Natural killer cell (primary cell): ENCODE measurements around the gene KHNYN. TPM values are rescaled to one million over a fixed set of nuclear protein-coding genes. Genes with fewer than 3 reads are reported as not detected.
A peak's percentile ranks its signal among the peaks of the same experiment; 100 is the strongest.

Source experiments
- ATAC-seq, 3 donors: fragments of 150-1000 bp in 2 of 3; fragments of 200-7000 bp in 1 of 3; cut with Tn5 transposase; 1 replicate in 1 of 3; 2 replicates in 2 of 3; pipeline ENCODE4 v1.10.0; 2021; ENCODE audit warnings: mild to moderate bottlenecking in 2 of 3, moderate library complexity in 2 of 3
- DNase-seq, 2 donors: peaks; one replicate each; pipeline versions ENCODE4 v3.0.0 to v3.0.0-alpha.2; 2013 to 2021; ENCODE audit warnings: mixed read lengths in 1 of 2
- H3K27ac ChIP-seq: one replicate; pipeline ENCODE4 v1.5.1; 2013; ENCODE audit warnings: mild to moderate bottlenecking, low read length
- H3K27me3 ChIP-seq: one replicate; pipeline ENCODE4 v1.6.1; 2013; ENCODE audit warnings: low read length; ENCODE audit not compliant: control insufficient read depth, insufficient read depth
- H3K36me3 ChIP-seq: one replicate; pipeline ENCODE4 v1.6.1; 2013; ENCODE audit warnings: low read length; ENCODE audit not compliant: control insufficient read depth, insufficient read depth
- H3K4me1 ChIP-seq: one replicate; pipeline ENCODE4 v1.6.1; 2013; ENCODE audit warnings: low read length; ENCODE audit not compliant: control insufficient read depth, insufficient read depth
- H3K4me3 ChIP-seq: one replicate; pipeline ENCODE4 v1.5.1; 2013; ENCODE audit warnings: low read length
- H3K9me3 ChIP-seq: one replicate; pipeline ENCODE4 v1.6.1; 2013; ENCODE audit warnings: low read length; ENCODE audit not compliant: control insufficient read depth, insufficient read depth
- H3K27ac Mint-ChIP-seq, 2 donors: one replicate each; pipeline ENCODE4 v1.8.0; 2022; ENCODE audit warnings: mild to moderate bottlenecking in 2 of 2, mixed read lengths in 2 of 2, moderate library complexity in 1 of 2
- H3K27me3 Mint-ChIP-seq, 2 donors: one replicate each; pipeline ENCODE4 v1.8.0; 2022; ENCODE audit warnings: low read depth in 2 of 2, mixed read lengths in 2 of 2
- H3K36me3 Mint-ChIP-seq: one replicate; pipeline ENCODE4 v1.8.0; 2022; ENCODE audit warnings: mixed read lengths
- H3K4me1 Mint-ChIP-seq, 2 donors: one replicate each; pipeline ENCODE4 v1.8.0; 2022; ENCODE audit warnings: mixed read lengths in 2 of 2
- H3K4me3 Mint-ChIP-seq: one replicate; pipeline ENCODE4 v1.8.0; 2022; ENCODE audit warnings: mild to moderate bottlenecking, moderate library complexity, mixed read lengths
- H3K9me3 Mint-ChIP-seq, 2 donors: one replicate each; pipeline ENCODE4 v1.8.0; 2022; ENCODE audit warnings: mixed read lengths in 2 of 2
- WGBS: methylation state at CpG from one replicate; pipeline ENCODE4 v1.1.7; 2013; ENCODE audit warnings: missing lambda C conversion rate; ENCODE audit not compliant: insufficient coverage; 5-methylcytosine and 5-hydroxymethylcytosine counted together
- intact Hi-C: fragments of 100-400 bp; cut with micrococcal nuclease; formaldehyde crosslinking; loops from one replicate; pipeline ENCODE4 v1.14.2; 2022
- total RNA-seq, 4 donors: library from RNA; stranded (reverse); fragments of 120-200 nt in 1 of 4; gene quantifications; one replicate each; pipeline versions ENCODE4 v1.2.3 to v1.2.4, GENCODE V29; 2013 to 2022
- TF ChIP-seq, protein P1 (sequence below): fragments of 200-600 bp; IDR thresholded peaks from one replicate; pipeline ENCODE4 v1.8.0; 2022; ENCODE audit warnings: antibody characterized with exemption

Gene KHNYN
- total RNA-seq, 3 donors from 2014 or later (not counting 1 experiment from before 2014, with no cell fraction given): 106 to 141 (median 116) TPM

DNA sequence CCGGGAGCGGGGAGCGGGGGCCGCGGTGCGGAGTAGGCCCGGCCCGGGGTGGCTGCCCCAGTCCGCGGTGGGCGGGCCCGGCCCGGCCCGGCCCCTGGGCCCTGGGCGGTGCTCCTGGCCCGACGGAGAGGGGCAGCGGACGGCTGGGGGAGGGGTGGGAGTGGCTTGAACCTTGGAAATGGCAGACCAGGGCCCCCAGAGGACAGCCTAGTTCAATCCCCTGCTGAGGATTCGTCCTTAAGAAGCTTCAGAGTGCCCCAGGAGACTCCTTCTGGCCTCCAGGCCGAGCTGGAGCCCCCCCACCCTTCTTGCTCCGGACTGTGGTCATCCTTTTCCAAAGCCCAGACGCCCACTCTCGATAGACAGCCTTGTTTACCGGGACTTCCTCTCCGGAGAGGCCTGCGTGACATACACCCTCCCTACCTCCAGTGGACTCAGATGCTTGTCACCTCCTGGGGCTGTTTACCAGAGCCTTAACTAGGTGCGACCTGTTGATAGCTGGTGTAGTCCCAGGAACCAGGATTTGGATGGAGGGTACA, 458 bp downstream of the KHNYN start:
- peak; percentile 51 to 75 for DNase-seq
- H3K4me1 ChIP-seq: peaks cover 36% of the 10 kb centered on the region

DNA sequence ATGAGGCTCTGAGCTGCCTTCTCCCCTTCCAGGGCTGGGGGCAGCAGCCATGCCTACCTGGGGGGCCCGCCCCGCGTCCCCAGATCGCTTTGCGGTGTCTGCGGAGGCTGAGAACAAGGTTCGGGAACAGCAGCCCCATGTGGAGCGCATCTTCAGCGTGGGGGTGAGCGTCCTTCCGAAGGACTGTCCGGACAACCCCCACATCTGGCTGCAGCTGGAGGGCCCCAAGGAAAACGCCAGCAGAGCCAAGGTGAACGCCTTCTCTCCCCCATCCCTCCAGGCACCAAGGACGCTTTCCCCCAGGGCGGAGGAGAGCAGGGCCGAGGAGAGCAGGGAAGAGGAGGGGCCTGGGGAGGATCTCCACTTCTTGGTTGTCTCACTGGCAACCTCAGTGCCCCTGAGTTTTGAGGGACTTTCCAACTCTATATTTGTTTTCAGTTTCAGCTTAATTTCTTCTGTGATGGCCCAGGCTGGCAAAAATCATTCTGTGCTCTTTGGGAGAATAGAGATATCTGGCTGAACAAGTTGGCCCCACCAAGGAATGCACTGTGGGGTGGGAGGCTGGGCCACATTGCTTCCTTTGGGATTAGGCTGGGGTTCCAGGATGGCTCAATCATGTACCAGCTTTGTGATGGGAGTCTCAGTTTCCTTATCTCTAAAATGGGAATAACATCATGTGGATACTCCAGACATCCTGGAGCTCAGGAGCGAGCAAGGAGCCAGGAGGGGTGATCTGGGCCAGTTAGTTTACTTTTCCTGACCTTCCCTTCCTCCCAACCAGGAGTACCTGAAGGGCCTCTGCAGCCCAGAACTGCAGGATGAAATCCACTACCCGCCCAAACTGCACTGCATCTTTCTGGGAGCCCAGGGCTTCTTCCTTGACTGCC, 1.2 kb downstream of the KHNYN start:
- peaks cover 28% of the 10 kb centered on the region for H3K36me3 ChIP-seq
- DNase-seq (peak; percentile 51 to 88), ATAC-seq (peak; percentile 47 to 69 (median 56))
- TF ChIP-seq, protein P1, sequence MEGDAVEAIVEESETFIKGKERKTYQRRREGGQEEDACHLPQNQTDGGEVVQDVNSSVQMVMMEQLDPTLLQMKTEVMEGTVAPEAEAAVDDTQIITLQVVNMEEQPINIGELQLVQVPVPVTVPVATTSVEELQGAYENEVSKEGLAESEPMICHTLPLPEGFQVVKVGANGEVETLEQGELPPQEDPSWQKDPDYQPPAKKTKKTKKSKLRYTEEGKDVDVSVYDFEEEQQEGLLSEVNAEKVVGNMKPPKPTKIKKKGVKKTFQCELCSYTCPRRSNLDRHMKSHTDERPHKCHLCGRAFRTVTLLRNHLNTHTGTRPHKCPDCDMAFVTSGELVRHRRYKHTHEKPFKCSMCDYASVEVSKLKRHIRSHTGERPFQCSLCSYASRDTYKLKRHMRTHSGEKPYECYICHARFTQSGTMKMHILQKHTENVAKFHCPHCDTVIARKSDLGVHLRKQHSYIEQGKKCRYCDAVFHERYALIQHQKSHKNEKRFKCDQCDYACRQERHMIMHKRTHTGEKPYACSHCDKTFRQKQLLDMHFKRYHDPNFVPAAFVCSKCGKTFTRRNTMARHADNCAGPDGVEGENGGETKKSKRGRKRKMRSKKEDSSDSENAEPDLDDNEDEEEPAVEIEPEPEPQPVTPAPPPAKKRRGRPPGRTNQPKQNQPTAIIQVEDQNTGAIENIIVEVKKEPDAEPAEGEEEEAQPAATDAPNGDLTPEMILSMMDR: no peak
- peak overlapping the region; percentile 99 for H3K27ac ChIP-seq
- peaks cover 36% of the 10 kb centered on the region for H3K4me1 ChIP-seq
- 29% methylated on average over 12 of the region's 19 CpGs for WGBS
- Mint-ChIP-seq H3K36me3 (no peaks in the 10 kb centered on the region), H3K4me3 (peak overlapping the region; percentile 84), H3K4me1 (peaks cover 14 to 40% of the 10 kb centered on the region in 2 donors), H3K9me3 (no peaks in the 10 kb centered on the region), H3K27ac (peak overlapping the region; percentile 87 to 97), H3K27me3 (no peaks in the 10 kb centered on the region)
- intact Hi-C loops: loop anchor here (1.0 to 10.0 kb wide), 5 partner anchors 11 to 214 kb away; partner anchors contain the start of genes MDP1, SDR39U1 and TINF2
- no peaks in the 10 kb centered on the region for H3K27me3 ChIP-seq
- no peaks in the 10 kb centered on the region for H3K9me3 ChIP-seq
- peak overlapping the region; percentile 93 for H3K4me3 ChIP-seq

More for the DNA sequence above, 458 bp downstream of the KHNYN start:
- Histone ChIP-seq H3K4me3 (peak overlapping the region; percentile 93), H3K9me3 (no peaks in the 10 kb centered on the region), H3K27me3 (no peaks in the 10 kb centered on the region), H3K27ac (peak overlapping the region; percentile 99), H3K36me3 (peaks cover 25% of the 10 kb centered on the region)
- no peaks in the 10 kb centered on the region for H3K9me3 Mint-ChIP-seq
- WGBS: under 1% methylated on average over 28 of the region's 28 CpGs
- peak overlapping the region; percentile 87 to 97 for H3K27ac Mint-ChIP-seq
- peaks cover 14 to 34% of the 10 kb centered on the region in 2 donors for H3K4me1 Mint-ChIP-seq
- ATAC-seq: peak; percentile 56 to 78 (median 69)
- peak overlapping the region; percentile 84 for H3K4me3 Mint-ChIP-seq
- intact Hi-C loops: loop anchor here (2.0 to 10.0 kb wide), 2 partner anchors 185 to 213 kb away; partner anchors contain the start of genes MDP1 and TINF2
- H3K36me3 Mint-ChIP-seq: no peaks in the 10 kb centered on the region
- TF ChIP-seq, protein P1: no peak
- H3K27me3 Mint-ChIP-seq: no peaks in the 10 kb centered on the region

DNA sequence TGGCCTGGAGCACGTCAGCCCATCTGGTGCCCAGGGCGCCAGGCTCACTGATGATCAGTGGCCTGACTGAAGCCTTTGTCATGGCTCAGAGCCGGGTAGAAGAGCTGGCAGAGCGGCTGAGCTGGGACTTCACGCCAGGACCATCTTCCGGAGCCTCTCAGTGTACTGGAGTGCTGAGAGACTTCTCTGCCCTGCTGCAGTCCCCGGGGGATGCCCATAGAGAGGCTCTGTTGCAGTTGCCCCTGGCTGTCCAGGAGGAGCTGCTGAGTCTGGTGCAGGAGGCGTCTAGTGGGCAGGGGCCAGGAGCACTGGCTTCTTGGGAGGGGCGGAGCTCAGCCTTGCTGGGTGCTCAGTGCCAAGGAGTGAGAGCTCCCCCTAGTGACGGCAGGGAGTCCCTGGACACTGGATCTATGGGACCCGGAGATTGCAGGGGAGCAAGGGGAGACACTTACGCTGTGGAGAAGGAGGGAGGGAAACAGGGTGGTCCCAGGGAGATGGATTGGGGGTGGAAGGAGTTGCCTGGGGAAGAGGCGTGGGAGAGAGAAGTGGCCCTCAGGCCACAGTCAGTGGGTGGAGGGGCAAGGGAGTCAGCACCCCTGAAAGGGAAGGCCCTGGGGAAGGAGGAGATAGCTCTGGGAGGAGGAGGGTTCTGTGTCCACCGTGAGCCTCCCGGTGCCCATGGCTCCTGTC, 2.0 kb downstream of the KHNYN start:
- Mint-ChIP-seq H3K4me1 (peaks cover 18 to 45% of the 10 kb centered on the region in 2 donors), H3K9me3 (no peaks in the 10 kb centered on the region), H3K27ac (peak overlapping the region; percentile 87 to 97), H3K4me3 (peak overlapping the region; percentile 84), H3K27me3 (no peaks in the 10 kb centered on the region), H3K36me3 (no peaks in the 10 kb centered on the region)
- H3K4me1 ChIP-seq: peaks cover 36% of the 10 kb centered on the region
- ATAC-seq (peak; percentile 53 to 72 (median 57)), DNase-seq (peak; percentile 82 to 96)
- H3K4me3 ChIP-seq: peak overlapping the region; percentile 93
- H3K36me3 ChIP-seq: peaks cover 34% of the 10 kb centered on the region
- WGBS: 52% methylated on average over 15 of the region's 15 CpGs
- TF ChIP-seq, protein P1: peak; percentile 81
- H3K27me3 ChIP-seq: no peaks in the 10 kb centered on the region
- H3K9me3 ChIP-seq: no peaks in the 10 kb centered on the region
- intact Hi-C loops: loop anchor here (1.0 to 10.0 kb wide), 5 partner anchors 11 to 215 kb away; partner anchors contain the start of genes MDP1, SDR39U1 and TINF2
- peak overlapping the region; percentile 99 for H3K27ac ChIP-seq
